HepG2 (cell line): ENCODE data around the gene ARHGEF26. TPM values are rescaled to one million over a fixed set of nuclear protein-coding genes. Genes with fewer than 3 reads are reported as not detected.
A peak's percentile ranks its signal among the peaks of the same experiment; 100 is the strongest.

ENCODE experiments used
- AKNA ChIP-seq: sonication (generic); formaldehyde crosslinking; IDR thresholded peaks from 2 replicates; pipeline ENCODE4 v1.4.0; 2020; ENCODE audit warnings: missing genetic modification reagents, borderline replicate concordance
- CCDC6 ChIP-seq: sonication (generic); formaldehyde crosslinking; IDR thresholded peaks from 2 replicates; pipeline ENCODE4 v1.8.1; 2022; ENCODE audit warnings: mild to moderate bottlenecking, missing genetic modification reagents, moderate library complexity
- GATAD2A ChIP-seq: IDR thresholded peaks from 2 replicates; pipeline ENCODE4 v1.6.1; 2016
- GFI1 ChIP-seq: sonication (generic); formaldehyde crosslinking; IDR thresholded peaks from 2 replicates; pipeline ENCODE4 v1.5.0; 2020; ENCODE audit warnings: missing genetic modification reagents, mild to moderate bottlenecking, borderline replicate concordance
- IRF2 ChIP-seq: IDR thresholded peaks from 2 replicates; pipeline ENCODE4 v1.6.1; 2018; ENCODE audit warnings: missing genetic modification reagents, missing compliant biosample characterization
- KDM5B ChIP-seq: sonication (generic); formaldehyde crosslinking; IDR thresholded peaks from 2 replicates; pipeline ENCODE4 v1.4.0; 2020; ENCODE audit warnings: missing genetic modification reagents, mild to moderate bottlenecking, borderline replicate concordance
- MAFG ChIP-seq: sonication (generic); formaldehyde crosslinking; IDR thresholded peaks from 2 replicates; pipeline ENCODE4 v1.5.1; 2020; ENCODE audit warnings: mild to moderate bottlenecking, missing genetic modification reagents
- MIER3 ChIP-seq: IDR thresholded peaks from 2 replicates; pipeline ENCODE4 v1.6.1; 2016; ENCODE audit warnings: missing compliant biosample characterization, borderline replicate concordance
- NCOR1 ChIP-seq: fragments of 200-600 bp; sonication (generic); IDR thresholded peaks from 2 replicates; pipeline ENCODE4 v1.7.0; 2017; ENCODE audit warnings: antibody characterized with exemption, low read length, borderline replicate concordance
- NR2F2 ChIP-seq: IDR thresholded peaks from 2 replicates; pipeline ENCODE4 v1.6.1; 2012; ENCODE audit warnings: low read depth, inconsistent platforms, borderline replicate concordance
- NRL ChIP-seq: sonication (generic); formaldehyde crosslinking; IDR thresholded peaks from 2 replicates; pipeline ENCODE4 v1.5.0; 2020; ENCODE audit warnings: missing genetic modification reagents, mild to moderate bottlenecking, moderate library complexity, borderline replicate concordance
- YY1 ChIP-seq: IDR thresholded peaks from 2 replicates; pipeline ENCODE4 v1.6.1; 2011; ENCODE audit warnings: low read length, low read depth, moderate library complexity, mild to moderate bottlenecking; ENCODE audit not compliant: insufficient read depth, insufficient replicate concordance
- ZFYVE20 ChIP-seq: sonication (generic); formaldehyde crosslinking; IDR thresholded peaks from 2 replicates; pipeline ENCODE4 v1.8.0; 2023; ENCODE audit warnings: low read depth, mild to moderate bottlenecking, moderate library complexity, missing genetic modification reagents, borderline replicate concordance
- ZNF614 ChIP-seq: IDR thresholded peaks from 2 replicates; pipeline ENCODE4 v1.6.1; 2018; ENCODE audit warnings: missing biosample characterization, missing genetic modification reagents, inconsistent platforms, borderline replicate concordance
- ZSCAN12 ChIP-seq: sonication (generic); formaldehyde crosslinking; IDR thresholded peaks from 2 replicates; pipeline ENCODE4 v1.9.0; 2021; ENCODE audit warnings: mild to moderate bottlenecking, missing genetic modification reagents
- polyA plus RNA-seq, 8 experiments: library from polyadenylated mRNA; depleted of rRNA in 3 of 8; stranded (reverse) in 7 of 8; unstranded in 1 of 8; fragments of >200 nt; fragmentation: Illumina TruSeq in 4 of 8; extraction: Trizol in 4 of 8; gene quantifications; 2 replicates each; pipeline versions ENCODE4 v1.2.1 to v1.2.3, GENCODE V29; 2011 to 2016; ENCODE audit warnings: low read depth in 4 of 8, missing spikeins in 1 of 8, mixed read lengths in 1 of 8; ENCODE audit not compliant: insufficient read depth in 1 of 8
- total RNA-seq, 5 experiments: library from RNA; depleted of rRNA; stranded (reverse); fragments of >200 nt; fragmentation: Illumina TruSeq; extraction: Trizol; gene quantifications; 2 replicates each; pipeline ENCODE4 v1.2.3, GENCODE V29; 2016; ENCODE audit warnings: low read depth in 1 of 5
- TF ChIP-seq, protein P1 (sequence below): sonication (generic); formaldehyde crosslinking; IDR thresholded peaks from 2 replicates; pipeline ENCODE4 v1.4.0; 2020; ENCODE audit warnings: missing genetic modification reagents, borderline replicate concordance
- TF ChIP-seq, protein P2 (sequence below): IDR thresholded peaks from 2 replicates; pipeline ENCODE4 v1.6.1; 2016; ENCODE audit warnings: low read depth
- TF ChIP-seq, protein P3 (sequence below): sonication (generic); formaldehyde crosslinking; IDR thresholded peaks from 2 replicates; pipeline ENCODE4 v1.4.0; 2020; ENCODE audit warnings: missing genetic modification reagents
- TF ChIP-seq, protein P4 (sequence below): sonication (generic); formaldehyde crosslinking; IDR thresholded peaks from 2 replicates; pipeline ENCODE4 v1.4.0; 2020; ENCODE audit warnings: mild to moderate bottlenecking, missing genetic modification reagents

The ARHGEF26 gene
- total and polyA plus RNA-seq, 2 of the 13 experiments (the other 11 are each of a cell fraction or from before 2014, with no cell fraction given) = 0.74 to 6.1 TPM

DNA sequence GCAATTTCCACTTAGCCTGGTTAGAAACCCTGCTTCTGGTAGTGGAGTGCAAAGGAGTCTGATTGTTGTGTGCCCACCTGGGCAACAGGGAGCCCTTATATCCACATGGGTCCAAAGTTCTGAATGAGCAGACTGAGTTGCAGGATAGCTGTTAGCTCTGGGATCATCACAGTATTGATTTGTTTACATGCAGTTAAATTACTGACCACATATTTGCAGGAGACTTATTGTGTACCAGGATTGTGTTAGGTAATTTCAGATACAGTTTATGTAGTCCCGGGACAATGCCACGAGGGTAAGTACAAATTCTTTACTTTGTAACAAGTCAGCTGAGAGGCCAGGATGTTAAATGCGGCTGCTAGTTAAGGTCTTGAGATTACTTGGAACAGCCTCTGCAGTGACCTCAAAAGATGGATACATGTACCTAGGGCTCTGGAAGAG is 18.8 kb downstream of the ARHGEF26 start (continued):
- no peak for TF ChIP-seq AKNA (CRISPR knock-in tag)
- peak; percentile 88; the same call in 1 of the 2 replicates for TF ChIP-seq NCOR1
- TF ChIP-seq GATAD2A (CRISPR knock-in tag) = peak; percentile 99
- TF ChIP-seq IRF2 (CRISPR knock-in tag) = peak; percentile 89
- peak; percentile 87 for TF ChIP-seq GFI1 (CRISPR knock-in tag)
- TF ChIP-seq, protein P1, sequence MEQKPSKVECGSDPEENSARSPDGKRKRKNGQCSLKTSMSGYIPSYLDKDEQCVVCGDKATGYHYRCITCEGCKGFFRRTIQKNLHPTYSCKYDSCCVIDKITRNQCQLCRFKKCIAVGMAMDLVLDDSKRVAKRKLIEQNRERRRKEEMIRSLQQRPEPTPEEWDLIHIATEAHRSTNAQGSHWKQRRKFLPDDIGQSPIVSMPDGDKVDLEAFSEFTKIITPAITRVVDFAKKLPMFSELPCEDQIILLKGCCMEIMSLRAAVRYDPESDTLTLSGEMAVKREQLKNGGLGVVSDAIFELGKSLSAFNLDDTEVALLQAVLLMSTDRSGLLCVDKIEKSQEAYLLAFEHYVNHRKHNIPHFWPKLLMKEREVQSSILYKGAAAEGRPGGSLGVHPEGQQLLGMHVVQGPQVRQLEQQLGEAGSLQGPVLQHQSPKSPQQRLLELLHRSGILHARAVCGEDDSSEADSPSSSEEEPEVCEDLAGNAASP (CRISPR knock-in tag) = peak; percentile 77; the same call in 1 of the 2 replicates
- no peak for TF ChIP-seq YY1
- TF ChIP-seq, protein P2, sequence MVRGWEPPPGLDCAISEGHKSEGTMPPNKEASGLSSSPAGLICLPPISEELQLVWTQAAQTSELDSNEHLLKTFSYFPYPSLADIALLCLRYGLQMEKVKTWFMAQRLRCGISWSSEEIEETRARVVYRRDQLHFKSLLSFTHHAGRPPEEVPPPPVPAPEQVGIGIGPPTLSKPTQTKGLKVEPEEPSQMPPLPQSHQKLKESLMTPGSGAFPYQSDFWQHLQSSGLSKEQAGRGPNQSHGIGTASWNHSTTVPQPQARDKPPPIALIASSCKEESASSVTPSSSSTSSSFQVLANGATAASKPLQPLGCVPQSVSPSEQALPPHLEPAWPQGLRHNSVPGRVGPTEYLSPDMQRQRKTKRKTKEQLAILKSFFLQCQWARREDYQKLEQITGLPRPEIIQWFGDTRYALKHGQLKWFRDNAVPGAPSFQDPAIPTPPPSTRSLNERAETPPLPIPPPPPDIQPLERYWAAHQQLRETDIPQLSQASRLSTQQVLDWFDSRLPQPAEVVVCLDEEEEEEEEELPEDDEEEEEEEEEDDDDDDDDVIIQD (CRISPR knock-in tag) = peak; percentile 74
- no peak for TF ChIP-seq KDM5B (CRISPR knock-in tag)
- no peak for TF ChIP-seq NRL (CRISPR knock-in tag)
- no peak for TF ChIP-seq ZSCAN12 (CRISPR knock-in tag)
- TF ChIP-seq, protein P3, sequence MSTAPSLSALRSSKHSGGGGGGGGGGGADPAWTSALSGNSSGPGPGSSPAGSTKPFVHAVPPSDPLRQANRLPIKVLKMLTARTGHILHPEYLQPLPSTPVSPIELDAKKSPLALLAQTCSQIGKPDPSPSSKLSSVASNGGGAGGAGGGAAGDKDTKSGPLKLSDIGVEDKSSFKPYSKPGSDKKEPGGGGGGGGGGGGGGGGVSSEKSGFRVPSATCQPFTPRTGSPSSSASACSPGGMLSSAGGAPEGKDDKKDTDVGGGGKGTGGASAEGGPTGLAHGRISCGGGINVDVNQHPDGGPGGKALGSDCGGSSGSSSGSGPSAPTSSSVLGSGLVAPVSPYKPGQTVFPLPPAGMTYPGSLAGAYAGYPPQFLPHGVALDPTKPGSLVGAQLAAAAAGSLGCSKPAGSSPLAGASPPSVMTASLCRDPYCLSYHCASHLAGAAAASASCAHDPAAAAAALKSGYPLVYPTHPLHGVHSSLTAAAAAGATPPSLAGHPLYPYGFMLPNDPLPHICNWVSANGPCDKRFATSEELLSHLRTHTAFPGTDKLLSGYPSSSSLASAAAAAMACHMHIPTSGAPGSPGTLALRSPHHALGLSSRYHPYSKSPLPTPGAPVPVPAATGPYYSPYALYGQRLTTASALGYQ (CRISPR knock-in tag) = peak; percentile 97
- no peak for TF ChIP-seq ZFYVE20
- TF ChIP-seq CCDC6 = peak; percentile 43; the same call in 1 of the 2 replicates
- no peak for TF ChIP-seq MAFG (CRISPR knock-in tag)
- peak; percentile 64; the same call in 1 of the 2 replicates for TF ChIP-seq NR2F2
- TF ChIP-seq, protein P4, sequence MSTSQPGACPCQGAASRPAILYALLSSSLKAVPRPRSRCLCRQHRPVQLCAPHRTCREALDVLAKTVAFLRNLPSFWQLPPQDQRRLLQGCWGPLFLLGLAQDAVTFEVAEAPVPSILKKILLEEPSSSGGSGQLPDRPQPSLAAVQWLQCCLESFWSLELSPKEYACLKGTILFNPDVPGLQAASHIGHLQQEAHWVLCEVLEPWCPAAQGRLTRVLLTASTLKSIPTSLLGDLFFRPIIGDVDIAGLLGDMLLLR (CRISPR knock-in tag) = no peak
- peak; percentile 65; the same call in 1 of the 2 replicates for TF ChIP-seq ZNF614 (CRISPR knock-in tag)
- TF ChIP-seq MIER3 (CRISPR knock-in tag) = peak; percentile 80; the same call in 1 of the 2 replicates
